Fibroblast of villous mesenchyme (primary cell): Measurements from ENCODE around the gene SOBP. TPM values are rescaled to one million over a fixed set of nuclear protein-coding genes. Genes with fewer than 3 reads are reported as not detected.
A peak's percentile ranks its signal among the peaks of the same experiment; 100 is the strongest.

ENCODE experiments used
- DNase-seq: peaks from one replicate; pipeline ENCODE4 v3.0.0-alpha.2; 2010; ENCODE audit warnings: low read depth
- H3K4me3 ChIP-seq: 2 replicates; pipeline ENCODE4 v1.5.1; 2011; ENCODE audit warnings: low read depth, mild to moderate bottlenecking, low read length
- CTCF ChIP-seq: IDR thresholded peaks from 2 replicates; pipeline ENCODE4 v1.5.1; 2012; ENCODE audit warnings: low read depth, mild to moderate bottlenecking, low read length; ENCODE audit not compliant: insufficient read depth
- total RNA-seq: library from RNA; depleted of rRNA; stranded (reverse); fragments of >200 nt; gene quantifications from 2 replicates; pipeline ENCODE4 v1.2.3, GENCODE V29; 2012

The SOBP gene
- total RNA-seq, 1 donor = 1.3 TPM

- no peak for DNase-seq
- TF ChIP-seq CTCF = no peak
Measured at GRCh38 chr6:107641500-107641941, 151.6 kb downstream of the SOBP start.

GRCh38 chr6:107642095-107642860 lies 152.4 kb downstream of the SOBP start:
- TF ChIP-seq CTCF = no peak
- no peak overlapping the region for H3K4me3 ChIP-seq
- no peak for DNase-seq

More at GRCh38 chr6:107641500-107641941, 151.6 kb downstream of the SOBP start:
- no peak overlapping the region for H3K4me3 ChIP-seq

DNA sequence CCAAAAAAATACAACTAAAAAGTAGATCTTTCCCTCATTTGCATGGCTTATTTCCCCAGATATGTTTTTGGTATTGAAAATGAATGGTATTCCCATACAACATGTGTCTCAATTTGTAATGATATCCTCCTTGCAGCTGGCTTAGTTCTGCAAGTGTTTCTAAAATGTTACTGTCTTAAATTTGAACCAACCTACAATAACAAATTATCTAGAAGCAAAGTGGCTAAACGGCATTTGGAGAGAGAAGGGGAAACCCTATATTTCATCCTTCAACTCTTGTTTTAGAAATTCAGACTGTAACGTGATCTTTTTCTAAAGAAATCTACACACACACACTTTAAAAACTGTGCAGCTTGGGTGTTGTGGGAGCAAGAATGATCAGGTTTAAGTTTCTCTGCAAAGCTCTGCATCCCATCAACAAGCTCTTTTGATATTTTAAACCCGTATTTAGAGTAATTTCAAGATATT lies 153.0 kb downstream of the SOBP start:
- no peak overlapping the region for H3K4me3 ChIP-seq
- no peak for DNase-seq
- no peak for TF ChIP-seq CTCF

GRCh38 chr6:107644513-107644912 lies 154.6 kb downstream of the SOBP start:
- DNase-seq = no peak
- no peak overlapping the region for H3K4me3 ChIP-seq
- TF ChIP-seq CTCF = no peak

GRCh38 chr6:107645740-107646139 lies 155.8 kb downstream of the SOBP start:
- H3K4me3 ChIP-seq = no peak overlapping the region
- no peak for TF ChIP-seq CTCF
- no peak for DNase-seq

- TF ChIP-seq CTCF = no peak
- H3K4me3 ChIP-seq = no peak overlapping the region
- DNase-seq = peak; percentile 48
Measured at GRCh38 chr6:107646176-107646575, 156.3 kb downstream of the SOBP start.
